ENCODE measurements around the gene FBLN5. TPM values are rescaled to one million over a fixed set of nuclear protein-coding genes. Genes with fewer than 3 reads are reported as not detected.

FBLN5 gene
- total RNA-seq, 1 experiment from 2014 or later = 1.0 TPM

GRCh38 chr14:91961297-91962220 lies 14.1 kb upstream of the FBLN5 start:
- Histone ChIP-seq H2BK15ac (ENCODE audit: low read depth, low read length) (no peak overlapping the region), H2BK120ac (ENCODE audit: low read depth, low read length, poor library complexity, severe bottlenecking) (no peak overlapping the region), H2BK12ac (ENCODE audit: insufficient read length, low read depth, low read length) (no peak overlapping the region), H4K91ac (ENCODE audit: insufficient read length, low read depth, low read length) (no peak overlapping the region), H3K27ac (ENCODE audit: insufficient read length, low read depth, low read length) (no peak overlapping the region), H3K79me1 (ENCODE audit: insufficient read depth, low read depth, low read length, poor library complexity, severe bottlenecking) (no peaks in the 10 kb centered on the region), H4K8ac (replicated peaks; ENCODE audit: insufficient read length, low read depth, low read length) (no peak overlapping the region), H3K79me2 (ENCODE audit: insufficient read depth, low read length) (no peaks in the 10 kb centered on the region), H3K4ac (ENCODE audit: low read depth, low read length) (no peak overlapping the region), H3K9me3 (ENCODE audit: control insufficient read depth, low read depth, low read length) (no peaks in the 10 kb centered on the region), H2AK5ac (ENCODE audit: insufficient read length, low read length) (no peak overlapping the region), H3K18ac (ENCODE audit: insufficient read length, low read depth, low read length) (no peak overlapping the region), H3K23ac (ENCODE audit: insufficient read length, low read depth, low read length) (no peak overlapping the region), H3K4me1 (ENCODE audit: insufficient read depth, low read length) (no peaks in the 10 kb centered on the region), H2BK20ac (ENCODE audit: low read depth, low read length, poor library complexity, severe bottlenecking) (no peak overlapping the region), H3K9ac (ENCODE audit: extremely low read depth, insufficient read length, low read length) (no peak overlapping the region), H4K5ac (ENCODE audit: insufficient read length, low read depth, low read length) (no peak overlapping the region), H3K56ac (ENCODE audit: insufficient read length, low read depth, low read length) (no peak overlapping the region), H3K27me3 (ENCODE audit: insufficient read depth, low read length) (no peaks in the 10 kb centered on the region), H2AFZ (ENCODE audit: low read length) (no peak overlapping the region), H3K14ac (ENCODE audit: insufficient read depth, low read length) (no peak overlapping the region), H4K20me1 (ENCODE audit: control insufficient read depth, insufficient read depth, insufficient read length) (no peaks in the 10 kb centered on the region), H3T11ph (ENCODE audit: low read length) (no peak overlapping the region), H2BK5ac (ENCODE audit: insufficient read length, low read length) (no peak overlapping the region), H3K23me2 (ENCODE audit: insufficient read length, low read depth, low read length, poor library complexity, severe bottlenecking) (no peaks in the 10 kb centered on the region), H3K4me2 (ENCODE audit: insufficient read depth, insufficient read length, low read length) (no peak overlapping the region)
- Mint-ChIP-seq H3K4me1 (peaks cover 0 to 4% of the 10 kb centered on the region in 2 experiments; a peak in 1 of 4 replicates), H3K36me3 (ENCODE audit: insufficient read depth in 1 of 3, low read depth in 3 of 3) (no peaks in the 10 kb centered on the region), H3K4me3 (no peak overlapping the region), H3K9me3 (no peaks in the 10 kb centered on the region), H3K27ac (no peak overlapping the region), H3K27me3 (ENCODE audit: low read depth) (peaks cover under 1% of the 10 kb centered on the region; the same call in 1 of the 2 replicates)
- WGBS (ENCODE audit: extremely low coverage, insufficient read length, low lambda C conversion rate) = no CpG with 5 or more reads among the region's 14 CpGs
- DNase-seq = no peak
- TF ChIP-seq CTCF (conservative IDR thresholded peaks at IDR 0.05) = no peak

Measured in H9 (cell line).